WTC11 (cell line): ENCODE measurements around the gene TRIM4. TPM values are rescaled to one million over a fixed set of nuclear protein-coding genes. Genes with fewer than 3 reads are reported as not detected.
"Not testable (repeated sequence)": the region's sequence is repeated elsewhere in the genome, so short reads cannot be mapped to it uniquely, and the experiment has no call there.

ENCODE experiments used
- ATAC-seq: fragments of 200-7000 bp; cut with Tn5 transposase; 2 replicates; pipeline ENCODE4 v1.10.0; 2021; ENCODE audit warnings: mild to moderate bottlenecking, moderate library complexity
- CTCF ChIA-PET: fragments of 300-600 bp; sonication (Branson Sonifier 250); formaldehyde crosslinking; loops from one replicate; lab custom pipeline; 2021; ENCODE audit warnings: antibody characterized with exemption; lab: Charles Lee
- POLR2A ChIA-PET: fragments of 350-600 bp; sonication (Branson Sonifier 250); formaldehyde crosslinking; loops from one replicate; lab custom pipeline; 2021; ENCODE audit warnings: antibody characterized with exemption; lab: Charles Lee
- DNase-seq: peaks from one replicate; pipeline ENCODE4 v3.0.0; 2021; ENCODE audit warnings: low spot score
- H3K27ac Mint-ChIP-seq: 2 replicates; pipeline ENCODE4 v1.8.0; 2021; ENCODE audit warnings: mixed read lengths
- H3K27me3 Mint-ChIP-seq: 2 replicates; pipeline ENCODE4 v1.8.0; 2021; ENCODE audit warnings: low read depth, mild to moderate bottlenecking, moderate library complexity, mixed read lengths
- H3K36me3 Mint-ChIP-seq: 2 replicates; pipeline ENCODE4 v1.8.0; 2021; ENCODE audit warnings: mixed read lengths
- H3K4me1 Mint-ChIP-seq: 2 replicates; pipeline ENCODE4 v1.8.0; 2022; ENCODE audit warnings: mixed read lengths
- H3K4me3 Mint-ChIP-seq: 2 replicates; pipeline ENCODE4 v1.8.0; 2021; ENCODE audit warnings: mild to moderate bottlenecking, moderate library complexity, mixed read lengths
- H3K9me3 Mint-ChIP-seq: 2 replicates; pipeline ENCODE4 v1.8.0; 2021; ENCODE audit warnings: mixed read lengths
- FOXK1 ChIP-seq: sonication (generic); formaldehyde crosslinking; IDR thresholded peaks from 2 replicates; pipeline ENCODE4 v1.8.0; 2022; ENCODE audit warnings: mild to moderate bottlenecking, moderate library complexity, missing genetic modification reagents
- HMGA2 ChIP-seq: fragments of 250-450 bp; sonication (Bioruptor Pico); IDR thresholded peaks from 2 replicates; pipeline ENCODE4 v1.4.0; 2021; ENCODE audit warnings: mild to moderate bottlenecking, moderate library complexity
- MXD4 ChIP-seq: fragments of 250-450 bp; sonication (Bioruptor Pico); IDR thresholded peaks from 2 replicates; pipeline ENCODE4 v1.8.0; 2021; ENCODE audit warnings: mild to moderate bottlenecking, moderate library complexity, borderline replicate concordance
- NFYB ChIP-seq: sonication (generic); formaldehyde crosslinking; conservative IDR thresholded peaks from 2 replicates; pipeline ENCODE4 v1.8.0; 2022; ENCODE audit warnings: low read depth, missing genetic modification reagents
- NR3C1 ChIP-seq: sonication (generic); formaldehyde crosslinking; conservative IDR thresholded peaks from 2 replicates; pipeline ENCODE4 v1.8.1; 2023; ENCODE audit warnings: low read depth, mild to moderate bottlenecking, missing genetic modification reagents
- SMAD3 ChIP-seq: sonication (generic); formaldehyde crosslinking; IDR thresholded peaks from 2 replicates; pipeline ENCODE4 v1.8.0; 2022; ENCODE audit warnings: missing genetic modification reagents, mild to moderate bottlenecking, borderline replicate concordance
- SMAD4 ChIP-seq: sonication (generic); formaldehyde crosslinking; IDR thresholded peaks from 2 replicates; pipeline ENCODE4 v1.8.0; 2022; ENCODE audit warnings: mild to moderate bottlenecking, missing genetic modification reagents
- SP1 ChIP-seq: sonication (generic); formaldehyde crosslinking; conservative IDR thresholded peaks from 2 replicates; pipeline ENCODE4 v1.8.1; 2022; ENCODE audit warnings: missing genetic modification reagents
- TCF7 ChIP-seq: sonication (generic); formaldehyde crosslinking; IDR thresholded peaks from 2 replicates; pipeline ENCODE4 v1.8.0; 2022; ENCODE audit warnings: mild to moderate bottlenecking, low read depth, missing genetic modification reagents, moderate library complexity
- TEAD4 ChIP-seq: sonication (generic); formaldehyde crosslinking; IDR thresholded peaks from 2 replicates; pipeline ENCODE4 v1.8.0; 2022; ENCODE audit warnings: mild to moderate bottlenecking, missing genetic modification reagents
- TP53 ChIP-seq: sonication (generic); formaldehyde crosslinking; IDR thresholded peaks from 2 replicates; pipeline ENCODE4 v1.8.1; 2023; ENCODE audit warnings: mild to moderate bottlenecking, missing genetic modification reagents
- ZBTB21 ChIP-seq: sonication (generic); formaldehyde crosslinking; IDR thresholded peaks from 2 replicates; pipeline ENCODE4 v1.8.1; 2023; ENCODE audit warnings: mild to moderate bottlenecking, missing genetic modification reagents, borderline replicate concordance
- ZNF416 ChIP-seq: fragments of 250-450 bp; sonication (Bioruptor Pico); IDR thresholded peaks from 2 replicates; pipeline ENCODE4 v1.9.0; 2021; ENCODE audit warnings: mild to moderate bottlenecking, inconsistent platforms
- total RNA-seq: library from RNA; stranded (reverse); gene quantifications from 3 replicates; pipeline ENCODE4 v1.2.3, GENCODE V29; 2021
- TF ChIP-seq, protein P1 (sequence below): sonication (generic); formaldehyde crosslinking; IDR thresholded peaks from 2 replicates; pipeline ENCODE4 v1.8.0; 2023; ENCODE audit warnings: mild to moderate bottlenecking, missing genetic modification reagents
- TF ChIP-seq, protein P2 (sequence below): sonication (generic); formaldehyde crosslinking; IDR thresholded peaks from 2 replicates; pipeline ENCODE4 v1.8.1; 2023; ENCODE audit warnings: mild to moderate bottlenecking, missing genetic modification reagents
- TF ChIP-seq, protein P3 (sequence below): sonication (generic); formaldehyde crosslinking; IDR thresholded peaks from 2 replicates; pipeline ENCODE4 v1.8.1; 2023; ENCODE audit warnings: mild to moderate bottlenecking, missing genetic modification reagents, moderate library complexity
- TF ChIP-seq, protein P4 (sequence below): fragments of 250-450 bp; sonication (Bioruptor Pico); IDR thresholded peaks from 2 replicates; pipeline ENCODE4 v1.9.0; 2021; ENCODE audit warnings: mild to moderate bottlenecking, borderline replicate concordance
- TF ChIP-seq, protein P5 (sequence below): sonication (generic); formaldehyde crosslinking; IDR thresholded peaks from 2 replicates; pipeline ENCODE4 v1.8.0; 2022; ENCODE audit warnings: mild to moderate bottlenecking, missing genetic modification reagents
- TF ChIP-seq, protein P6 (sequence below): fragments of 250-450 bp; sonication (Bioruptor Pico); IDR thresholded peaks from 2 replicates; pipeline ENCODE4 v1.8.0; 2021; ENCODE audit warnings: mild to moderate bottlenecking

TRIM4 gene
- total RNA-seq, 1 experiment from 2014 or later: 6.6 TPM

DNA sequence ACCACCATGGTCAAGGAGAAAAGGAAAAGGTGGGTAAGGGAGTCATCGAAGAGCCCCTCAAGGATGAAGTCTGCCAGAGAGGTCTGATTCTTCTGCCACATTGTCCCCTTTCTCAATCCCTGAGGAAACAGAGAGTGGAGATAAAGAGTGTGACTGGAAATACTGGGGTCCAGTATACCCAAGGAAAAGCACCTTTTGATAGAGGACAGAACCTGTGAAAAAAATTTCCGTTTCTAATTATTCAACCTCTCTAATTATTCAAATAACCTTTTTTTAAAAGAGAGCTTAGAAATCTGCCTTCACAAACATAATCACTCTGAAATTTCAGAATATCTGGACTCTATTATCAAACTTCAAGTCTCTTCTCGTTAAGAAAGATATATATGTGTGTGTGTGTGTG lies 42.4 kb downstream of the TRIM4 start, which contains the start of gene OR2AE1:
Gene OR2AE1, minus strand, starts transcription at position 101 of the 400 bp plus-strand sequence. Its CDS starts 0 bp downstream, at position 101.
- H3K9me3 Mint-ChIP-seq: peaks cover 3% of the 10 kb centered on the region; the same call in 1 of the 2 replicates
- TF ChIP-seq ZNF416 (CRISPR knock-in tag): no peak
- H3K27ac Mint-ChIP-seq: no peak within 1 kb of the TSS
- no peaks in the 10 kb centered on the region for H3K4me1 Mint-ChIP-seq
- POLR2A ChIA-PET: no interaction called here
- CTCF ChIA-PET: no interaction called here
- no peak for ATAC-seq
- H3K36me3 Mint-ChIP-seq: no peaks in the 10 kb centered on the region
- peaks cover 3% of the 10 kb centered on the region for H3K27me3 Mint-ChIP-seq
- DNase-seq: no peak
- no peak within 1 kb of the TSS for H3K4me3 Mint-ChIP-seq

DNA sequence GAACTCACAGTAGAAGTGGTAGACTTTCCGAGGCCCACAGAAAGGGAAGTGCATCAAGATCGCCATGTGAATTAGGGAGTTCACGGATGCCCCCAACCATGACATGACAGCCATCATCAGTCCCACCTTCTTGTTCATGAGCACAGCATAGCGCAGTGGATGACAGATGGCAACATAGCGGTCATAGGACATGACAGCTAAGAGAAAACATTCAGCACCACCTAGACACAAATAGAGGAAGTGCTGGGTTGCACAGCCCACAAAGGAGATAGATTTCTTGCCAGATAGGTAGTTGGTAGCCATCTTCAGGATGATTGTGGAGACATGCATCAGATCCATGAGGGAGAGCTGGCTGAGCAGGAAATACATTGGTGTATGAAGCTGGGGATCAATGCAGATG lies 42.8 kb downstream of the TRIM4 start:
- Mint-ChIP-seq H3K4me3 (no peak overlapping the region), H3K27me3 (peaks cover 3% of the 10 kb centered on the region), H3K27ac (no peak overlapping the region), H3K4me1 (no peaks in the 10 kb centered on the region), H3K36me3 (no peaks in the 10 kb centered on the region), H3K9me3 (peaks cover 3% of the 10 kb centered on the region; the same call in 1 of the 2 replicates)
- ATAC-seq: no peak
- POLR2A ChIA-PET: no interaction called here
- DNase-seq: no peak
- TF ChIP-seq NR3C1 (CRISPR knock-in tag) (no peak), MXD4 (no peak), SMAD4 (no peak)
- CTCF ChIA-PET: no interaction called here

DNA sequence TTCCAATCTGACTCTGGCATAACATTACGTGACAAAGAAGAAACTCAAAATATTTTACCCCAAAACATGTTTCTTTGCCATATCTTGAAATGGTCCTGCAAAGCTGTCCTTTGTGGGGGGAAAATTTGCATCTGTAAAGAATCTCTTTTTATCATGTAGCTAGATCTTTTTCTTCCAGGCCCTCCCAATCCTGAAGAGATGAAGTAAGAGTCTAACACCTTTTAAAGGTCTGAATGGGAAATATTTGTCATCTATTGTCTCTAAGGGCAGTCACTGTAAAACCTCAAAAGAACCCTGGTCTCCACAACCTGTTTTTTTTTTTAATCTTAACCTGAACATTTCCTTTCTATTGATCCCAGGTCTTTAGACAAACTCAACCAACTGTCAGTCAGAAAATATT lies 51.1 kb downstream of the TRIM4 start:
- no peak for TF ChIP-seq SP1 (CRISPR knock-in tag)
- TF ChIP-seq, protein P1, sequence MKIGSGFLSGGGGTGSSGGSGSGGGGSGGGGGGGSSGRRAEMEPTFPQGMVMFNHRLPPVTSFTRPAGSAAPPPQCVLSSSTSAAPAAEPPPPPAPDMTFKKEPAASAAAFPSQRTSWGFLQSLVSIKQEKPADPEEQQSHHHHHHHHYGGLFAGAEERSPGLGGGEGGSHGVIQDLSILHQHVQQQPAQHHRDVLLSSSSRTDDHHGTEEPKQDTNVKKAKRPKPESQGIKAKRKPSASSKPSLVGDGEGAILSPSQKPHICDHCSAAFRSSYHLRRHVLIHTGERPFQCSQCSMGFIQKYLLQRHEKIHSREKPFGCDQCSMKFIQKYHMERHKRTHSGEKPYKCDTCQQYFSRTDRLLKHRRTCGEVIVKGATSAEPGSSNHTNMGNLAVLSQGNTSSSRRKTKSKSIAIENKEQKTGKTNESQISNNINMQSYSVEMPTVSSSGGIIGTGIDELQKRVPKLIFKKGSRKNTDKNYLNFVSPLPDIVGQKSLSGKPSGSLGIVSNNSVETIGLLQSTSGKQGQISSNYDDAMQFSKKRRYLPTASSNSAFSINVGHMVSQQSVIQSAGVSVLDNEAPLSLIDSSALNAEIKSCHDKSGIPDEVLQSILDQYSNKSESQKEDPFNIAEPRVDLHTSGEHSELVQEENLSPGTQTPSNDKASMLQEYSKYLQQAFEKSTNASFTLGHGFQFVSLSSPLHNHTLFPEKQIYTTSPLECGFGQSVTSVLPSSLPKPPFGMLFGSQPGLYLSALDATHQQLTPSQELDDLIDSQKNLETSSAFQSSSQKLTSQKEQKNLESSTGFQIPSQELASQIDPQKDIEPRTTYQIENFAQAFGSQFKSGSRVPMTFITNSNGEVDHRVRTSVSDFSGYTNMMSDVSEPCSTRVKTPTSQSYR (CRISPR knock-in tag): no peak
- TF ChIP-seq FOXK1 (CRISPR knock-in tag): no peak
- TF ChIP-seq, protein P2, sequence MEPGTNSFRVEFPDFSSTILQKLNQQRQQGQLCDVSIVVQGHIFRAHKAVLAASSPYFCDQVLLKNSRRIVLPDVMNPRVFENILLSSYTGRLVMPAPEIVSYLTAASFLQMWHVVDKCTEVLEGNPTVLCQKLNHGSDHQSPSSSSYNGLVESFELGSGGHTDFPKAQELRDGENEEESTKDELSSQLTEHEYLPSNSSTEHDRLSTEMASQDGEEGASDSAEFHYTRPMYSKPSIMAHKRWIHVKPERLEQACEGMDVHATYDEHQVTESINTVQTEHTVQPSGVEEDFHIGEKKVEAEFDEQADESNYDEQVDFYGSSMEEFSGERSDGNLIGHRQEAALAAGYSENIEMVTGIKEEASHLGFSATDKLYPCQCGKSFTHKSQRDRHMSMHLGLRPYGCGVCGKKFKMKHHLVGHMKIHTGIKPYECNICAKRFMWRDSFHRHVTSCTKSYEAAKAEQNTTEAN: no peak
- TF ChIP-seq, protein P3, sequence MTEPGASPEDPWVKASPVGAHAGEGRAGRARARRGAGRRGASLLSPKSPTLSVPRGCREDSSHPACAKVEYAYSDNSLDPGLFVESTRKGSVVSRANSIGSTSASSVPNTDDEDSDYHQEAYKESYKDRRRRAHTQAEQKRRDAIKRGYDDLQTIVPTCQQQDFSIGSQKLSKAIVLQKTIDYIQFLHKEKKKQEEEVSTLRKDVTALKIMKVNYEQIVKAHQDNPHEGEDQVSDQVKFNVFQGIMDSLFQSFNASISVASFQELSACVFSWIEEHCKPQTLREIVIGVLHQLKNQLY (CRISPR knock-in tag): no peak
- no peak for TF ChIP-seq SMAD3
- TF ChIP-seq, protein P4, sequence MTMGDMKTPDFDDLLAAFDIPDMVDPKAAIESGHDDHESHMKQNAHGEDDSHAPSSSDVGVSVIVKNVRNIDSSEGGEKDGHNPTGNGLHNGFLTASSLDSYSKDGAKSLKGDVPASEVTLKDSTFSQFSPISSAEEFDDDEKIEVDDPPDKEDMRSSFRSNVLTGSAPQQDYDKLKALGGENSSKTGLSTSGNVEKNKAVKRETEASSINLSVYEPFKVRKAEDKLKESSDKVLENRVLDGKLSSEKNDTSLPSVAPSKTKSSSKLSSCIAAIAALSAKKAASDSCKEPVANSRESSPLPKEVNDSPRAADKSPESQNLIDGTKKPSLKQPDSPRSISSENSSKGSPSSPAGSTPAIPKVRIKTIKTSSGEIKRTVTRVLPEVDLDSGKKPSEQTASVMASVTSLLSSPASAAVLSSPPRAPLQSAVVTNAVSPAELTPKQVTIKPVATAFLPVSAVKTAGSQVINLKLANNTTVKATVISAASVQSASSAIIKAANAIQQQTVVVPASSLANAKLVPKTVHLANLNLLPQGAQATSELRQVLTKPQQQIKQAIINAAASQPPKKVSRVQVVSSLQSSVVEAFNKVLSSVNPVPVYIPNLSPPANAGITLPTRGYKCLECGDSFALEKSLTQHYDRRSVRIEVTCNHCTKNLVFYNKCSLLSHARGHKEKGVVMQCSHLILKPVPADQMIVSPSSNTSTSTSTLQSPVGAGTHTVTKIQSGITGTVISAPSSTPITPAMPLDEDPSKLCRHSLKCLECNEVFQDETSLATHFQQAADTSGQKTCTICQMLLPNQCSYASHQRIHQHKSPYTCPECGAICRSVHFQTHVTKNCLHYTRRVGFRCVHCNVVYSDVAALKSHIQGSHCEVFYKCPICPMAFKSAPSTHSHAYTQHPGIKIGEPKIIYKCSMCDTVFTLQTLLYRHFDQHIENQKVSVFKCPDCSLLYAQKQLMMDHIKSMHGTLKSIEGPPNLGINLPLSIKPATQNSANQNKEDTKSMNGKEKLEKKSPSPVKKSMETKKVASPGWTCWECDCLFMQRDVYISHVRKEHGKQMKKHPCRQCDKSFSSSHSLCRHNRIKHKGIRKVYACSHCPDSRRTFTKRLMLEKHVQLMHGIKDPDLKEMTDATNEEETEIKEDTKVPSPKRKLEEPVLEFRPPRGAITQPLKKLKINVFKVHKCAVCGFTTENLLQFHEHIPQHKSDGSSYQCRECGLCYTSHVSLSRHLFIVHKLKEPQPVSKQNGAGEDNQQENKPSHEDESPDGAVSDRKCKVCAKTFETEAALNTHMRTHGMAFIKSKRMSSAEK (CRISPR knock-in tag): no peak
- no peak for TF ChIP-seq ZBTB21
- no peak for TF ChIP-seq TEAD4
- no peak for TF ChIP-seq HMGA2 (CRISPR knock-in tag)
- no peak for TF ChIP-seq TCF7
- no peak for TF ChIP-seq TP53 (CRISPR knock-in tag)
- TF ChIP-seq, protein P5, sequence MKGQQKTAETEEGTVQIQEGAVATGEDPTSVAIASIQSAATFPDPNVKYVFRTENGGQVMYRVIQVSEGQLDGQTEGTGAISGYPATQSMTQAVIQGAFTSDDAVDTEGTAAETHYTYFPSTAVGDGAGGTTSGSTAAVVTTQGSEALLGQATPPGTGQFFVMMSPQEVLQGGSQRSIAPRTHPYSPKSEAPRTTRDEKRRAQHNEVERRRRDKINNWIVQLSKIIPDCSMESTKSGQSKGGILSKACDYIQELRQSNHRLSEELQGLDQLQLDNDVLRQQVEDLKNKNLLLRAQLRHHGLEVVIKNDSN (CRISPR knock-in tag): no peak
- no peak for TF ChIP-seq SMAD4
- TF ChIP-seq NFYB (CRISPR knock-in tag): no peak
- TF ChIP-seq, protein P6, sequence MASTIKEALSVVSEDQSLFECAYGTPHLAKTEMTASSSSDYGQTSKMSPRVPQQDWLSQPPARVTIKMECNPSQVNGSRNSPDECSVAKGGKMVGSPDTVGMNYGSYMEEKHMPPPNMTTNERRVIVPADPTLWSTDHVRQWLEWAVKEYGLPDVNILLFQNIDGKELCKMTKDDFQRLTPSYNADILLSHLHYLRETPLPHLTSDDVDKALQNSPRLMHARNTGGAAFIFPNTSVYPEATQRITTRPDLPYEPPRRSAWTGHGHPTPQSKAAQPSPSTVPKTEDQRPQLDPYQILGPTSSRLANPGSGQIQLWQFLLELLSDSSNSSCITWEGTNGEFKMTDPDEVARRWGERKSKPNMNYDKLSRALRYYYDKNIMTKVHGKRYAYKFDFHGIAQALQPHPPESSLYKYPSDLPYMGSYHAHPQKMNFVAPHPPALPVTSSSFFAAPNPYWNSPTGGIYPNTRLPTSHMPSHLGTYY (CRISPR knock-in tag): no peak
- H3K36me3 Mint-ChIP-seq: 0 out of 2 replicates have a peak, but pooled peaks cover 8% of the 10 kb centered on the region
- no peak overlapping the region for H3K27ac Mint-ChIP-seq
- ChIA-PET POLR2A (no interaction called here), CTCF (no interaction called here)
- no peak for DNase-seq
- ATAC-seq: no peak
- H3K4me1 Mint-ChIP-seq: no peaks in the 10 kb centered on the region
- peaks cover 3% of the 10 kb centered on the region; the same call in 1 of the 2 replicates for H3K27me3 Mint-ChIP-seq
- peaks cover 30% of the 10 kb centered on the region for H3K9me3 Mint-ChIP-seq
- no peak overlapping the region for H3K4me3 Mint-ChIP-seq

DNA sequence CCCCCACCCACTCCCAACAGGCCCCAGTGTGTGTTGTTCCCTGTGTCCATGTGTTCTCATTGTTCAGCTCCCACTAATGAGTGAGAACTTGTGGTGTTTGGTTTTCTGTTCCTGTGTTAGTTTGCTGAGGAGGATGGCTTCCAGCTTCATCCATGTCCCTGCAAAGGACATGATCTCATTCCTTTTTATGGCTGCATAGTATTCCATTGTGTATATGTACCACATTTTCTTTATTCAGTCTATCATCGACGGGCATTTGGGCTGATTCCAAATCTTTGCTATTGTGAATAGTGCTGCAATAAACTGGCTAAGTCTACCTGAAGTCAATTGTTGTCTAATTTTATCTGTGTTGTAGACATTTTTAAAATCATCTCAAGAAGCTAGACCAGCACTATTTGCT lies 51.9 kb downstream of the TRIM4 start:
- DNase-seq, H3K27me3 Mint-ChIP-seq, H3K27ac Mint-ChIP-seq, POLR2A ChIA-PET, H3K4me3 Mint-ChIP-seq, ATAC-seq, H3K4me1 Mint-ChIP-seq, CTCF ChIA-PET, H3K36me3 Mint-ChIP-seq: not testable (repeated sequence)
- H3K9me3 Mint-ChIP-seq: peaks cover 34% of the 10 kb centered on the region
